GM23338 (cell line): ENCODE results near the gene INPP4A. TPM values are rescaled to one million over a fixed set of nuclear protein-coding genes. Genes with fewer than 3 reads are reported as not detected.

Experiments used
- ATAC-seq: fragments of 200-7000 bp; cut with Tn5 transposase; 3 replicates; pipeline ENCODE4 v1.9.1; 2020
- DNase-seq: peaks from one replicate; pipeline ENCODE4 v3.0.0-alpha.2; 2015; ENCODE audit warnings: low spot score
- H2AFZ ChIP-seq: fragments of 200-600 bp; sonication (generic); 2 replicates; pipeline ENCODE4 v1.8.0; 2016; ENCODE audit warnings: antibody characterized with exemption, mild to moderate bottlenecking, moderate library complexity
- H3F3A ChIP-seq: fragments of 200-600 bp; sonication (generic); replicated peaks from 2 replicates; pipeline ENCODE4 v1.8.0; 2017; ENCODE audit warnings: antibody characterized with exemption, mixed run types, low read depth
- H3K27ac ChIP-seq: fragments of 200-600 bp; sonication (generic); 2 replicates; pipeline ENCODE4 v1.6.1; 2016; ENCODE audit warnings: low read depth
- H3K27me3 ChIP-seq: fragments of 200-600 bp; sonication (generic); 2 replicates; pipeline ENCODE4 v1.8.0; 2016; ENCODE audit warnings: mild to moderate bottlenecking, mixed run types, moderate library complexity; ENCODE audit not compliant: insufficient read depth
- H3K36me3 ChIP-seq: fragments of 200-600 bp; sonication (generic); 2 replicates; pipeline ENCODE4 v1.8.0; 2016; ENCODE audit warnings: mild to moderate bottlenecking; ENCODE audit not compliant: insufficient read depth
- H3K4me1 ChIP-seq: fragments of 200-600 bp; sonication (generic); 2 replicates; pipeline ENCODE4 v1.8.0; 2016; ENCODE audit warnings: mild to moderate bottlenecking, moderate library complexity; ENCODE audit not compliant: insufficient read depth
- H3K4me2 ChIP-seq: fragments of 200-600 bp; sonication (generic); 2 replicates; pipeline ENCODE4 v1.7.1; 2017; ENCODE audit warnings: mixed run types
- H3K4me3 ChIP-seq: fragments of 200-600 bp; sonication (generic); 2 replicates; pipeline ENCODE4 v1.6.1; 2016; ENCODE audit warnings: mixed run types
- H3K79me2 ChIP-seq: fragments of 200-600 bp; sonication (generic); replicated peaks from 2 replicates; pipeline ENCODE4 v1.8.0; 2017; ENCODE audit warnings: mild to moderate bottlenecking; ENCODE audit not compliant: insufficient read depth
- H3K9me2 ChIP-seq: fragments of 200-600 bp; sonication (generic); 2 replicates; pipeline ENCODE4 v1.8.0; 2017; ENCODE audit not compliant: insufficient read depth
- H4K20me1 ChIP-seq: fragments of 200-600 bp; sonication (generic); replicated peaks from 2 replicates; pipeline ENCODE4 v1.8.0; 2017; ENCODE audit warnings: mild to moderate bottlenecking; ENCODE audit not compliant: insufficient read depth
- H3K27ac Mint-ChIP-seq: 2 replicates; pipeline ENCODE4 v1.8.0; 2020; ENCODE audit warnings: inconsistent platforms, mild to moderate bottlenecking, moderate library complexity, mixed read lengths
- H3K27me3 Mint-ChIP-seq: 3 replicates; pipeline ENCODE4 v1.8.0; 2022; ENCODE audit warnings: low read depth, mild to moderate bottlenecking, moderate library complexity, mixed read lengths, inconsistent platforms; ENCODE audit not compliant: insufficient read depth, poor library complexity
- H3K36me3 Mint-ChIP-seq: 3 replicates; pipeline ENCODE4 v1.8.0; 2021; ENCODE audit warnings: low read depth, mild to moderate bottlenecking, inconsistent platforms, moderate library complexity, mixed read lengths
- H3K4me1 Mint-ChIP-seq: 3 replicates; pipeline ENCODE4 v1.8.0; 2020; ENCODE audit warnings: mild to moderate bottlenecking, inconsistent platforms, mixed read lengths
- H3K4me3 Mint-ChIP-seq: 3 replicates; pipeline ENCODE4 v1.8.0; 2021; ENCODE audit warnings: moderate library complexity, mild to moderate bottlenecking, inconsistent platforms, mixed read lengths
- H3K9me3 Mint-ChIP-seq: 3 replicates; pipeline ENCODE4 v1.8.0; 2020; ENCODE audit warnings: moderate library complexity, mild to moderate bottlenecking, inconsistent platforms, mixed read lengths
- CREB1 ChIP-seq: fragments of 250-450 bp; sonication (Bioruptor Pico); IDR thresholded peaks from 2 replicates; pipeline ENCODE4 v1.5.0; 2020; ENCODE audit warnings: low read depth, mild to moderate bottlenecking, moderate library complexity
- EZH2 ChIP-seq: fragments of 200-600 bp; sonication (generic); IDR thresholded peaks from one replicate; pipeline ENCODE4 v1.8.0; 2017; ENCODE audit warnings: antibody characterized with exemption, mild to moderate bottlenecking, low read depth; ENCODE audit not compliant: unreplicated experiment
- JUNB ChIP-seq: IDR thresholded peaks from one replicate; pipeline ENCODE4 v1.6.1; 2016; ENCODE audit warnings: antibody characterized with exemption; ENCODE audit not compliant: unreplicated experiment
- NANOG ChIP-seq: IDR thresholded peaks from 2 replicates; pipeline ENCODE4 v1.6.1; 2016; ENCODE audit warnings: antibody characterized with exemption, borderline replicate concordance
- POLR2AphosphoS5 ChIP-seq: IDR thresholded peaks from 2 replicates; pipeline ENCODE4 v1.6.1; 2016; ENCODE audit warnings: antibody characterized with exemption, low read depth
- STAT1 ChIP-seq: IDR thresholded peaks from one replicate; pipeline ENCODE4 v1.6.1; 2016; ENCODE audit warnings: antibody characterized with exemption; ENCODE audit not compliant: unreplicated experiment
- ZNF331 ChIP-seq: fragments of 250-450 bp; sonication (Bioruptor Pico); IDR thresholded peaks from 2 replicates; pipeline ENCODE4 v1.5.0; 2020; ENCODE audit warnings: low read depth, mild to moderate bottlenecking, moderate library complexity
- polyA plus RNA-seq: library from polyadenylated mRNA; unstranded; fragments of >200 nt; fragmentation: Nextera tagmentation; extraction: Ambion mirVana; gene quantifications from 2 replicates; pipeline ENCODE4 v1.2.1, GENCODE V29; 2016
- total RNA-seq: library from RNA; depleted of rRNA; stranded (reverse); fragments of >200 nt; shearing (Covaris generic); gene quantifications from 2 replicates; pipeline ENCODE4 v1.2.3, GENCODE V29; 2014
- TF ChIP-seq, protein P1 (sequence below): fragments of 250-450 bp; sonication (Bioruptor Pico); IDR thresholded peaks from 2 replicates; pipeline ENCODE4 v1.5.0; 2020; ENCODE audit warnings: mild to moderate bottlenecking, moderate library complexity
- TF ChIP-seq, protein P2 (sequence below): IDR thresholded peaks from 2 replicates; pipeline ENCODE4 v1.6.1; 2016; ENCODE audit warnings: antibody characterized with exemption
- TF ChIP-seq, protein P3 (sequence below), 2 experiments: fragments of 200-600 bp in 1 of 2; sonication (generic) in 1 of 2; conservative IDR thresholded peaks; 2 replicates each; pipeline versions ENCODE4 v1.5.1 to v1.6.1; 2016 to 2017; ENCODE audit warnings: antibody characterized with exemption in 2 of 2, low read depth in 2 of 2, mild to moderate bottlenecking in 2 of 2, moderate library complexity in 1 of 2

Gene INPP4A
- total and polyA plus RNA-seq, 2 experiments from 2014 or later = 8.5 to 36.9 TPM

DNA sequence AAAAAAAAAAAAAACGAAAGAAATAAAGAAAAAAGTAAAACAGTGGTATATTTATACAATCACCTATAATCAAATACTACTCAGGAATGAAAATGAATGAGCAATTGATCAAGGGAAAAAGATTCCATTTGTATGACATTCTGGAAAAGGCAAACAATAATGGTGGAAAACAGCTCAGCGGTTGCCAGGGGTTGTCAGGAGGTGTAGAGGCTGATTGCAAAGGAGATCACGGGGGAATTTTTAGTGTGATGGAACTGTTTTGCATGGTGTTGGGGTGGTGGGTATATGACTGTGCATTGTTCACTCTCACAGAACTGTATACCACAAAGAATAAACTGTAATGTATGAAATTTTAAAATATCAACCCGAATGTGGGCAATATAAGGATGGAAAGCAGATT is 45.5 kb upstream of the INPP4A start (continued):
- TF ChIP-seq, protein P1, sequence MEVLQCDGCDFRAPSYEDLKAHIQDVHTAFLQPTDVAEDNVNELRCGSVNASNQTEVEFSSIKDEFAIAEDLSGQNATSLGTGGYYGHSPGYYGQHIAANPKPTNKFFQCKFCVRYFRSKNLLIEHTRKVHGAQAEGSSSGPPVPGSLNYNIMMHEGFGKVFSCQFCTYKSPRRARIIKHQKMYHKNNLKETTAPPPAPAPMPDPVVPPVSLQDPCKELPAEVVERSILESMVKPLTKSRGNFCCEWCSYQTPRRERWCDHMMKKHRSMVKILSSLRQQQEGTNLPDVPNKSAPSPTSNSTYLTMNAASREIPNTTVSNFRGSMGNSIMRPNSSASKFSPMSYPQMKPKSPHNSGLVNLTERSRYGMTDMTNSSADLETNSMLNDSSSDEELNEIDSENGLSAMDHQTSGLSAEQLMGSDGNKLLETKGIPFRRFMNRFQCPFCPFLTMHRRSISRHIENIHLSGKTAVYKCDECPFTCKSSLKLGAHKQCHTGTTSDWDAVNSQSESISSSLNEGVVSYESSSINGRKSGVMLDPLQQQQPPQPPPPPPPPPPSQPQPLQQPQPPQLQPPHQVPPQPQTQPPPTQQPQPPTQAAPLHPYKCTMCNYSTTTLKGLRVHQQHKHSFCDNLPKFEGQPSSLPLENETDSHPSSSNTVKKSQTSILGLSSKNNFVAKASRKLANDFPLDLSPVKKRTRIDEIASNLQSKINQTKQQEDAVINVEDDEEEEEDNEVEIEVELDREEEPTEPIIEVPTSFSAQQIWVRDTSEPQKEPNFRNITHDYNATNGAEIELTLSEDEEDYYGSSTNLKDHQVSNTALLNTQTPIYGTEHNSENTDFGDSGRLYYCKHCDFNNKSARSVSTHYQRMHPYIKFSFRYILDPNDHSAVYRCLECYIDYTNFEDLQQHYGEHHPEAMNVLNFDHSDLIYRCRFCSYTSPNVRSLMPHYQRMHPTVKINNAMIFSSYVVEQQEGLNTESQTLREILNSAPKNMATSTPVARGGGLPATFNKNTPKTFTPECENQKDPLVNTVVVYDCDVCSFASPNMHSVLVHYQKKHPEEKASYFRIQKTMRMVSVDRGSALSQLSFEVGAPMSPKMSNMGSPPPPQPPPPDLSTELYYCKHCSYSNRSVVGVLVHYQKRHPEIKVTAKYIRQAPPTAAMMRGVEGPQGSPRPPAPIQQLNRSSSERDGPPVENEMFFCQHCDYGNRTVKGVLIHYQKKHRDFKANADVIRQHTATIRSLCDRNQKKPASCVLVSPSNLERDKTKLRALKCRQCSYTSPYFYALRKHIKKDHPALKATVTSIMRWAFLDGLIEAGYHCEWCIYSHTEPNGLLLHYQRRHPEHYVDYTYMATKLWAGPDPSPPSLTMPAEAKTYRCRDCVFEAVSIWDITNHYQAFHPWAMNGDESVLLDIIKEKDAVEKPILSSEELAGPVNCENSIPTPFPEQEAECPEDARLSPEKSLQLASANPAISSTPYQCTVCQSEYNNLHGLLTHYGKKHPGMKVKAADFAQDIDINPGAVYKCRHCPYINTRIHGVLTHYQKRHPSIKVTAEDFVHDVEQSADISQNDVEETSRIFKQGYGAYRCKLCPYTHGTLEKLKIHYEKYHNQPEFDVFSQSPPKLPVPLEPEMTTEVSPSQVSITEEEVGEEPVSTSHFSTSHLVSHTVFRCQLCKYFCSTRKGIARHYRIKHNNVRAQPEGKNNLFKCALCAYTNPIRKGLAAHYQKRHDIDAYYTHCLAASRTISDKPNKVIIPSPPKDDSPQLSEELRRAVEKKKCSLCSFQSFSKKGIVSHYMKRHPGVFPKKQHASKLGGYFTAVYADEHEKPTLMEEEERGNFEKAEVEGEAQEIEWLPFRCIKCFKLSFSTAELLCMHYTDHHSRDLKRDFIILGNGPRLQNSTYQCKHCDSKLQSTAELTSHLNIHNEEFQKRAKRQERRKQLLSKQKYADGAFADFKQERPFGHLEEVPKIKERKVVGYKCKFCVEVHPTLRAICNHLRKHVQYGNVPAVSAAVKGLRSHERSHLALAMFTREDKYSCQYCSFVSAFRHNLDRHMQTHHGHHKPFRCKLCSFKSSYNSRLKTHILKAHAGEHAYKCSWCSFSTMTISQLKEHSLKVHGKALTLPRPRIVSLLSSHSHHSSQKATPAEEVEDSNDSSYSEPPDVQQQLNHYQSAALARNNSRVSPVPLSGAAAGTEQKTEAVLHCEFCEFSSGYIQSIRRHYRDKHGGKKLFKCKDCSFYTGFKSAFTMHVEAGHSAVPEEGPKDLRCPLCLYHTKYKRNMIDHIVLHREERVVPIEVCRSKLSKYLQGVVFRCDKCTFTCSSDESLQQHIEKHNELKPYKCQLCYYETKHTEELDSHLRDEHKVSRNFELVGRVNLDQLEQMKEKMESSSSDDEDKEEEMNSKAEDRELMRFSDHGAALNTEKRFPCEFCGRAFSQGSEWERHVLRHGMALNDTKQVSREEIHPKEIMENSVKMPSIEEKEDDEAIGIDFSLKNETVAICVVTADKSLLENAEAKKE = no peak
- no peak for TF ChIP-seq NANOG
- TF ChIP-seq POLR2AphosphoS5 = no peak
- no peak for TF ChIP-seq CREB1 (CRISPR knock-in tag)
- TF ChIP-seq JUNB = no peak
- TF ChIP-seq STAT1 = no peak
- TF ChIP-seq ZNF331 (CRISPR knock-in tag) = no peak
- TF ChIP-seq EZH2 = no peak
- TF ChIP-seq, protein P2, sequence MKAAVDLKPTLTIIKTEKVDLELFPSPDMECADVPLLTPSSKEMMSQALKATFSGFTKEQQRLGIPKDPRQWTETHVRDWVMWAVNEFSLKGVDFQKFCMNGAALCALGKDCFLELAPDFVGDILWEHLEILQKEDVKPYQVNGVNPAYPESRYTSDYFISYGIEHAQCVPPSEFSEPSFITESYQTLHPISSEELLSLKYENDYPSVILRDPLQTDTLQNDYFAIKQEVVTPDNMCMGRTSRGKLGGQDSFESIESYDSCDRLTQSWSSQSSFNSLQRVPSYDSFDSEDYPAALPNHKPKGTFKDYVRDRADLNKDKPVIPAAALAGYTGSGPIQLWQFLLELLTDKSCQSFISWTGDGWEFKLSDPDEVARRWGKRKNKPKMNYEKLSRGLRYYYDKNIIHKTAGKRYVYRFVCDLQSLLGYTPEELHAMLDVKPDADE = no peak

DNA sequence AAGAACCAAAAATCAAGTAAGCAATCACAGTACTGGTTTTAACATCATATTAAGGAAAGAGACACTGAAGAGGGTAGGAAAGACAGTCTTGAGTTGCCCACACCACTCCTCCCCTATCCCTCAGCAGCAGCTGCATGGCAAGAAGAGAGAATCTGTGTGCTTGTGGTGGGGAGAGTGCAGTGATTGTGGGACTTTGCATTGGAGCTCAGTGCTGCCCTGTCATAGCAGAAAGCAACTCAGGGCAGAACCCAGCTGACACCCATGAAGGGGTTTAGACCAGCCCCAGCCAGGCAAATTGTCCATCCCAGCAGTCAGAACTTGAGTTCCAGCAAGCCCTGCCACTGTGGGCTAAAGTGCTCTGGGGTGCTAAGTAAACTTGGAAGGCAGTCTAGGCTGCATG is 40.8 kb upstream of the INPP4A start:
- no peaks in the 10 kb centered on the region for H3K9me2 ChIP-seq

More for the DNA sequence above, 40.8 kb upstream of the INPP4A start:
- H3F3A ChIP-seq = no peaks in the 10 kb centered on the region
- no peaks in the 10 kb centered on the region for H3K36me3 ChIP-seq
- Mint-ChIP-seq H3K4me3 (no peak overlapping the region), H3K36me3 (no peaks in the 10 kb centered on the region; the same call in 2 of the 3 replicates), H3K9me3 (no peaks in the 10 kb centered on the region), H3K4me1 (peaks cover 8% of the 10 kb centered on the region; the same call in 2 of the 3 replicates), H3K27ac (no peak overlapping the region), H3K27me3 (peaks cover 3% of the 10 kb centered on the region)
- no peaks in the 10 kb centered on the region for H3K79me2 ChIP-seq
- no peak for TF ChIP-seq EZH2
- TF ChIP-seq, protein P3, sequence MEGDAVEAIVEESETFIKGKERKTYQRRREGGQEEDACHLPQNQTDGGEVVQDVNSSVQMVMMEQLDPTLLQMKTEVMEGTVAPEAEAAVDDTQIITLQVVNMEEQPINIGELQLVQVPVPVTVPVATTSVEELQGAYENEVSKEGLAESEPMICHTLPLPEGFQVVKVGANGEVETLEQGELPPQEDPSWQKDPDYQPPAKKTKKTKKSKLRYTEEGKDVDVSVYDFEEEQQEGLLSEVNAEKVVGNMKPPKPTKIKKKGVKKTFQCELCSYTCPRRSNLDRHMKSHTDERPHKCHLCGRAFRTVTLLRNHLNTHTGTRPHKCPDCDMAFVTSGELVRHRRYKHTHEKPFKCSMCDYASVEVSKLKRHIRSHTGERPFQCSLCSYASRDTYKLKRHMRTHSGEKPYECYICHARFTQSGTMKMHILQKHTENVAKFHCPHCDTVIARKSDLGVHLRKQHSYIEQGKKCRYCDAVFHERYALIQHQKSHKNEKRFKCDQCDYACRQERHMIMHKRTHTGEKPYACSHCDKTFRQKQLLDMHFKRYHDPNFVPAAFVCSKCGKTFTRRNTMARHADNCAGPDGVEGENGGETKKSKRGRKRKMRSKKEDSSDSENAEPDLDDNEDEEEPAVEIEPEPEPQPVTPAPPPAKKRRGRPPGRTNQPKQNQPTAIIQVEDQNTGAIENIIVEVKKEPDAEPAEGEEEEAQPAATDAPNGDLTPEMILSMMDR (conservative IDR thresholded peaks at IDR 0.05; ENCODE audit: low read depth in 2 of 2) = no peak
- H3K27me3 ChIP-seq = no peaks in the 10 kb centered on the region
- H3K4me2 ChIP-seq = no peak overlapping the region
- H2AFZ ChIP-seq = no peak overlapping the region
- no peaks in the 10 kb centered on the region; the same call in 1 of the 2 replicates for H4K20me1 ChIP-seq
- DNase-seq (no peak), ATAC-seq (no peak)
- H3K27ac ChIP-seq = no peak overlapping the region
- no peak overlapping the region for H3K4me3 ChIP-seq
- H3K4me1 ChIP-seq = peaks cover 8% of the 10 kb centered on the region; the same call in 1 of the 2 replicates
